ENCODE results near the gene KLHL6.

KLHL6 gene

DNA sequence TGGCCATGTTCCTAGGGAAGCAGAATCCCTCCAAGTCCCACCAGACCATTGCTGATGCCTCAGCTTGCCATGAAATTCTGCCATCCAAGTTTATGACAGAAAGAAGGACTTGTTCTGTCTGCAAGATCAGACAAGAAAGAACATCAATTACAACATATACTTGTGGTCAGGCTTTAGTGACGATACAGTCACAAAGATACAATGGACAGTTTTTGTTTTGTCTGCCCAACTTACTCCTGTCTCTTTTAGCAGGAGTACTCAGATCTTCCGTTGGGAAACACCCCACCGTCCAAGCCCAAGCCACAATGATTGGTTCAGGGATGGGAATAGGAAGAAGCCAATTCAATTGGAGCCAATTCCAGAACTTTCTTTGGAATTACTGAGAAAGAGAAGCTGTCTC lies 15.7 kb downstream of the KLHL6 start:
- TF ChIP-seq CTCF (conservative IDR thresholded peaks at IDR 0.05) = no peak
- no peak for TF ChIP-seq ZFX (IDR thresholded peaks at IDR 0.05)
- no peak overlapping the region for H3K27ac ChIP-seq

DNA sequence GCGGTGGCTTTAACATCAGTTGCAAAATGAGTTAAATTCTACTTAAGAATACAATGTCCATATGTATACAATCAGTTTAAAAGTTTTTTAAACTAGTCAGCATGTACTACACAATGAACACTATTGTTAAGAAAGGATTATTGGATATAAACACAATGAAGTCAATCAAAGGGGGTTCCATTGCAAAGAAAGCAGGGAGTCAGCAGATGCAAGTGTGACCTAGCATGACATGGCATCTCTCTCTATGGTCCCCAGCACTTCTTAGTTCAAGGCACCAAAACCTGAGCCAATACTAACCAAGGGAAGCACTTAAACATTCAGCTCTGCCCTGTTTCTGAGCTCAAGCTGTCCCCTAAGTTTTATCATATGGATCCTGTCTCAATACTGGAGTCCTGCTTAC lies 17.0 kb downstream of the KLHL6 start:
- no peak overlapping the region for H3K27ac ChIP-seq
- TF ChIP-seq ZFX (IDR thresholded peaks at IDR 0.05) (no peak), CTCF (conservative IDR thresholded peaks at IDR 0.05) (no peak)

- H3K27ac ChIP-seq = no peak overlapping the region
- TF ChIP-seq CTCF (conservative IDR thresholded peaks at IDR 0.05) (no peak), ZFX (IDR thresholded peaks at IDR 0.05) (no peak)
Measured at GRCh38 chr3:183537295-183537730, 18.2 kb downstream of the KLHL6 start.

GRCh38 chr3:183536238-183536880 lies 19.1 kb downstream of the KLHL6 start:
- H3K27ac ChIP-seq = no peak overlapping the region
- no peak for TF ChIP-seq CTCF (conservative IDR thresholded peaks at IDR 0.05)
- no peak for TF ChIP-seq ZFX (IDR thresholded peaks at IDR 0.05)

DNA sequence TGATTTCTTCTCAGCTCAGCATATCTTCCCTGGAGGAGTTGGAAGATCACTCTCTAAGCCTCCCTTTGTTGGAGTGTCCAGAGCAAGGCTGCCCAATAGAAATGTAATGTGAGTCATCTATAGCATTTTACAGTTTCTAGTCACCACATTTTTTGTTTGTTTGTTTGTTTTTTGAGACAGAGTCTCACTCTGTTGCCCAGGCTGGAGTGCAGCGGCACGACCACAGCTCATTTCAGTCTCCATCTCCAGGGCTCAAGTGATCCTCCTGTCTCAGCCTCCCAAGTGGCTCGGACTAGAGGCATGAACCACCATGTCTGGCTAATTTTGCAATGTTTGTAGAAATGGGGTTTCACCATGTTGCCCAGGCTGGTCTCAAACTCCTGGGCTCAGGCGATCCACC lies 21.3 kb downstream of the KLHL6 start:
- TF ChIP-seq ZFX (IDR thresholded peaks at IDR 0.05) = no peak
- no peak for TF ChIP-seq CTCF (conservative IDR thresholded peaks at IDR 0.05)
- H3K27ac ChIP-seq = no peak overlapping the region

DNA sequence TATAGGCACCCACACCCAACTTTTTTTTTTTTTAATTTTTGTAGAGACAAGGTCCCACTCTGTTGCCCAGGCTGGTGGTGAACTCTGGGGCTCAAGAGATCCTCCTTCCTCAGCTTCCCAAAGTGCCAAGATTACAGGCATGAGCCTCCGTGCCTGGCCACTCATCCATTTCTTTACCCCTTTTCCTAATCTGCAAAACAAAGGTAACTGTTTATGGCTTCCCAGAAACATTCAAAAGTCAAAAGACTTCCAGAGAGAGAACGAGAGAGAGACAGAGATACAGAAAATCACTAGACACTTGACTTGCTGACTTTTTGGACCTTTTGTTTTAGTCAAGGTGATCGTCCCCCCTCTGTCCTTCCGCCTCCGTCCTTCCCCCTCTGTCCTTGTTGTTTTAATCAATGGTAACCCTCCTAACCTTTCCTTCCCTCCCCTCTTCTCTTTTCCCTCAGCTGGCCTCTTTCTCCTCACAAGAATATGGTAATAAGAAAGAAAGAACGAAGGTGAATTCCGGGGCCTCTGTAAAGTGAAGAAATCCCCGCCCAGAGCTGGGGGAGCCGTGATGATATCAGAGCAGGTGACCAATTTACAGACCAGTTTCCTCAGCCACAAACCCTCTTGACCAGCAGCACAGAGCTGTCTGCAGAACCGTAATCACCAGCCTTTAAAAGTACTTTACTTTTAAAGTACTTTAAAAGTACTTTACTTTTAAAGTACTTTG lies 21.9 kb downstream of the KLHL6 start:
- H3K27ac ChIP-seq = no peak overlapping the region
- TF ChIP-seq CTCF (conservative IDR thresholded peaks at IDR 0.05) = no peak
- TF ChIP-seq ZFX (IDR thresholded peaks at IDR 0.05) = no peak

DNA sequence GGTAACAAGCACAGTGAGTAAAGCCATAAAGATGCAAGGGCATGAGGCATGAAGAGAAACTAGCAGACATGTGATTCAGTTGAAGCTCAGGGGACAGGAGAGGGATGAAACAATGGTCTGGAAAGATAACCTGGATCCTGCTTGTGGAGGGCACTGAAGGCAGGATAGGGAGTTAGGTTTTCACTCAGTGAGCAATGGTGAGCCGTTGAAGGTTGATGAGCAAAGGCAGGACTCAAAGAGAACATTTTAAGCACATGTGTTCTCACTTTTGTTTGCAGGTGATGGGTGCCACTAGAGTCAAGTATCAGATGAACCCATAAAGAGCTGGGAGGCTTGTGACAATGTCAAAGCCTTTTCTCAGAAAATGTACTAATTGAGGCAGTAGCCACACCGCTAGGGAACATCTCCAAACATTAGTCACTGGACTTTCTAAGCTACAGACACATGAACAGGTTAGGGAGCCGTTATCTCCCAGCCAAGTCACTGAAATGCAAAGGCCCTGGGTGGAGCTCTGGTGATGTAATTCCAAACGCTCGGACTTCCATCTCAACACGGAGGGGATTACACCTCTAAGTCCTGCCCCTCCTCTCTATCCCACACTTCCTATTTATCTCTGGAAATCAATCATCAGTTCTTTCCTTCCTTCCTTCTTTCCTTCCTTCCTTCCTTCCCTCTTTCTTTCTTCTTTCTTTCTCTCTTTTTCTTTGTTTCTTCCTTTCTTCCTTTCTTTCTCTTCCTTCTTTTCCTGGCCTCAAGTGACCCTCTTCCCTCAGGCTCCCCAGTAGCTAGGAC lies 22.7 kb downstream of the KLHL6 start:
- no peak overlapping the region for H3K27ac ChIP-seq
- TF ChIP-seq ZFX (IDR thresholded peaks at IDR 0.05) (no peak), CTCF (conservative IDR thresholded peaks at IDR 0.05) (no peak)
